CD4-positive, alpha-beta T cell treated with Interleukin-17A for 4 hours (primary cell): ENCODE results near the gene GDF2.

Experiments
- DNase-seq: peaks from one replicate; pipeline ENCODE4 v3.0.0-alpha.2; 2020; ENCODE audit warnings: mixed read lengths

Gene GDF2

DNA sequence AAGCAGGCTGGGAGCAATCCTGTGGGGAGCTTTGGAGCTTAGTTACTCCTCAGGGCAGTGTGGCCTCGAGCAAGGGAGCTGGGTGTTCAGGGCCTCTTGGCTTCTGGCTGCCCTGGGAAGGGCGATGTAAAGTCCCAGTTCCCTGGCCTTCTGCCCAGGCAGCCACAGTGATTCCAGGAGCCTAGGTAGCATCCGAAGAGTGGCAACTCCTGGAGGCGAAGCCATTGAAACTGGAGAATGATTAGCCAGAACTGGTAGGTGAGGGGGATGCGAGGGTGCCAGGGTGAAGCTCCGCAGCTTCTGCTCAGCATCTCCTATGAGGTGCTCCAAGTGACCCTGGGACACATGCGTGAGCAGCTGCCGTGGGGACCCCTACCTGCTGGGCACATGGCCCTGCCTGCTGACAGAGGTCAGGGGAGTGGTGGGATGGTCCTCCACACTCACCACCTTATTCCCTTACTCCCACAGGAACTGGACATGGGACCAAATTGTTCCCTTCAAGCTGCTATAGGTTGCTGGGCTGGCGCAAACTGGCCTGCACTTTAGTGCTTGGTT lies 7.8 kb upstream of the GDF2 start:
- no peak for DNase-seq

DNA sequence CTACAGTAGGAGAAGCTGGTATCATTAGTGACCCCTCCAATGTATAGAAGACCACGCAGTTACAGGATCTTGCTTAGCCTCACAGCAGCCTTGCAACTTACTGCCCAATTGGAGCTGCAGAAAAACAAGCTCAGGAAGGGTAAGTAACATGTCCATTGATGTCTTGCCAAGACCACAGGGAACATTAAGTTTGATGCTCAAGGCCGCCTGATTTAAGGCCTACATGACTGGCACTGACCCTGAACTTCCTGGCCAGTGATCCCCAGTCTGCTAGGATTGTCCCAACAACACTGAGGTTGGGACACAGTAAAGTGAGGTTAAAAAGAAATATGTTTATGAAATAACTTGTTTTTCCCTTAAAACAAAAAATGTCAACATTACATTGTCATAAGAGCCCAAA lies 6.8 kb upstream of the GDF2 start:
- DNase-seq, result no peak

DNA sequence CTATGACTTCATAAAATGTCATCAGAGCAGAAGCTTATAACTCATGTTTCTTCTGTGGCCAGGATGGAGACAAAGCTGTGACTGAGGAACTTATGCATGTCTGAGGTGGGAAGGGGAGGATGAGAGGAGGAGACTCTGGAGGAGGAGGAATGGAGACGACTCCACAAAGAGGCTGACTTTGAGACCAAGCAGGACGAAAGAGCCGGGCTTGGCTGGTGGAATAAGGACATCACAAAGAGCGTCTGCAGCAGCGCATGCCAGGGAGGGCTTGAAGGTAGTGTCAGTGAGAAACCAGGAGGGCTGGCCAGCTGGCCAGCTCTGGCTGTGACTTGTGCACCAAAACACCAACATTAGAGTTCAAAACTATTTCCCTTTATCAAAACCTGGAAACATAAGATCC lies 6.1 kb upstream of the GDF2 start:
- DNase-seq, result no peak

DNA sequence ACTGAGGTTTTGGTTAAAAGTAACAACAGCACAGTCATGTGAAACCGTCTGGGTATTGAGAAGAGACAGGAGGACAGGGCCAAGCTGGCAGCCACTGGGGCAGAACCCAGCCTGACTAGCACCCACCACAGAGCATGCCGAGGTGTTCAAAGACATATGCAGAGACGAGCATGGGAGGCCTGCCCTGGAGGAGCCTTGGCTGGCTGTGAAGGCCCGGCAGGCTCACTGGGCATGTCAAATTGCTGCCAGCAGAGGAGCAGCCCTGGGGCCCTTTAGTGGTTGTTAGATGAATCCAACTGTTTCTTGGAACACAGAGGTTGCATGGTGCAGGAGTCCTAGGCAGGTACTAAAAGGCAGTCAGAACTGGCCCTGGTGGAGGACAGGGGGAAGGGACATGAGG lies 5.0 kb upstream of the GDF2 start:
- no peak for DNase-seq

DNA sequence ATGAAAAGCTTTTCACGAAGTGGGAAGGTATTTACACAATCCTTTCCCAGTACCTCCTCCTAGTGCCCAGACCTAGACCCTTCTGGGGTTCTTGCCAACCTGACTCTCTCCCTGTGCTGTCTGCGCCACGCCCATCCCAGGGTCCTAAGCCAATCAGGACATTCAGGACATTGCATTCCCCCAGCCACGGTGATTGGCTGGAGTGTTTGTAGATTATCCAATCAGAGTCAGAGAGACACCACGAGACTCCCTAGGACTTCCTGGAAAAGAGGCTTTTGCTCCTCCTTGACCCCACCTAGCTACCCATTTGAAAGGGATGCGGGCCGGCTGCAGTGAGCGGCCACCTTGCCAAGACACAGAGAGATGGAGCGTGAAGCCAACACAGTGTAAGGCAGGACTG lies 3.5 kb upstream of the GDF2 start:
- DNase-seq, result no peak

DNA sequence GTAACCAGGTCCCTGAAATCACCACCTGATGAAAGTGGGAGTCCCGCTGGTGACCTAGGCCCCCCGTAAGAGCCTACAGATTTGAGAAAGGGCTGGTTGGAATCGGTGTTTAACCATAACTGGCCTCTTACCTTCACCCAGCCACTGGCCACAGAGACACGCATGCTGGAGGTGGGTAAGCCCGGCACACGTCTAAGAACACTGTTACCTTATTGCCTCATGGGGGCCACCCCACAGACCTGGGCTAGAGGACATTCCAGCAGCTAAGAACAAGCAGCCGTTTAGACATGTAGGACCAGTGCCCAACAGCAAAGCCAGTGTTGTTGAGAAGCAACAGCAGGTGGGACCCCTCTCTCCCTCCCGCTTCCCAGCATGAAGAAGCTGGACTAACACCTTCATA lies 2.5 kb upstream of the GDF2 start:
- DNase-seq, result no peak

DNA sequence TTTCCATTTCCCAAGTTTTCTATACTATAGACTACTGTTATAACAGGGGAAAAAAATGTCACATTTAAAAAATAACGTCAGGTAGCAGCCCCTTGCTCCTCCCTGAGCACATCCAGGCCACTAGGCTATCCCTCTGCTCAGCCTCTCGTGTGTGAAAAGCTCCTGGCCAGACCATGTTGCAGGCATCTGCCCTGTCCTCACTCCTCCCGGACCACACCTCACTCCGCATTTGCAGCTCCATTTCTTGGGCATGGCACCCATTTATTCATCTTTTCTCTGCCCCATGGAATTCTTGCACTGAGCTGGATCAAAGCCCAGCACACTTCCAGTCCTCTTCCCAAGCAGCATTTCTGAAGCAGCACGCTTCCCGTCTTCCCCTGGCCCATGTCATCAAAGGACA lies 1.4 kb upstream of the GDF2 start:
- DNase-seq, result no peak

DNA sequence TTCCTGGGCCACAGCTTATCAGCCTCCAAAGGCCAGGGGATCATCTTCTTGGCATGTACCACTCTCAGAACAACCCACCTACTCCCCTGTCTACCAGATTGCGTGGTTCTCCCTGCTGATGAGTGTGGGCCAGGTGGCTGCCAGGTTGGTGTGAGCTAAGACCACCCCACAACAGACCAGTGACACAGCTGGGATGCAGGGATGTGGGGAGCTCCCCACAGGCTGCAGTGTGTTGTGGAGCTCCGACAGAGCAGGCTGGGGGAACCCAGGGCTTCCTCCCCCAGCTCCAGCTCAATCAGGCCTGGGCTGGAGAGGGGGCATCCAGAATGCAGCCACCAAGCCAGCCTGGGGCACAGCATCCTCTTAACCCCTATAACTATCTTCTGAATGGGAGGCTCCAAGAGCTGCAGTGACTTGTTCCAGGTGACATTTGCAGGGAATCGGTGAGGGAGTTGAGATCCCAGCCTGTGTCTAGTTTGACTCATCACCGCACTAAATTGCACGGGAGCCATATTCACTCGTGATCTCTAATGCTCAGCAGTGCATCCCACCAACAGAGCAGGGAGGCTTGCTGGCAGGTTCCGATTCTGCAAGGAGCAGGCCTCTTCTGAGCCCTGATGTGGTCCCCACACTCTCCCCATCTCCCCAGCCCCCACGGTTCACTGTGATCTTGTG lies 596 bp upstream of the GDF2 start:
- DNase-seq, result no peak

DNA sequence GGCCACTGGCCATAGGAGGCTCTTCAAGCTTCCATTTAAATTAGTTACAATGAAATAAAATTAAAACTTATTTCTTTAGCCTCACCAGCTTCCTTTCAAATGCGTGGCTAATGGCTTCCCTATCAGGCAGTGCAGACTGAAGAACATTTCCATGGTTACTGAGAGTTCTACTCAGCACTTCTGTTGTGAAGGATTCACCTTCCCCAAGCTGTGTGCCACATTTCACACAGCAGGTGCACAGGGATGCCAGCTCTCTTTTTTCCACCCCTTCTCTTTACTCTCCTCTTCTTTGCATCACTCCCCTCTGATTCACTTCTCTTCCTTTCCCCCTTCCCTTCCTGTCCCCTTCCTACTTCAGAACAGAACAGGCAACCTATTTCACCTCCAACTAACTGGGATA lies 833 bp downstream of the GDF2 start:
- no peak for DNase-seq

DNA sequence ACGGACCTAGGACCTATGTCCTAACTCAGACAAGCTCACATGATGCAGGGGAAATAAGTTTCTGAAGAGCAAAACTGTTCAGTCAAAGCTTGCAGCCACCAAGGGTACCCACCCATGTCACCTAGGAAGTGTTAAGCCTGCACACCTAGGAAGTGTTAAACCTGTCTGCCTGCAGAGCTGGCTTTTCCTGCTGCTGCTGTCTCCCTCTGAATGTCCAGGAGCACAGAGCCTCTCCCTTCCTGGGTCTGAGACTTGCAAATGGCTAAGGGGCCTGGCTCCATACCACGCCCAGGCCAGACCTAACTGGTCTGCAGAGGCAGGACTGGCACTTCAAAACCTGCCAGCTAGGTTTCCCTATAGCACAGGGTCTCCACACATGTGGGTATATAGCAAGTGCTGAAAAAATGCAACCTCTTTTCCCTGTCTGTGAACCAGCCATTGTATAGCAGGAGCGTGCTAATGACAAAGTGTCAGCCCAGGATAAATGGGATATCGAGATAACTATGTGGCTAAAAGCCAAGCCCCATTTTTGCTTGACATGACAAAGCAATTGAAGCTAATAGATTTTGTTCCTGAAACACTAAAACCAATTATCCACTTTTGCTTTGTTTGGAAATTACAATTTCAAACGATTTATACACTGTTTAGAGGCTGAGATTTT lies 1.5 kb downstream of the GDF2 start:
- no peak for DNase-seq

DNA sequence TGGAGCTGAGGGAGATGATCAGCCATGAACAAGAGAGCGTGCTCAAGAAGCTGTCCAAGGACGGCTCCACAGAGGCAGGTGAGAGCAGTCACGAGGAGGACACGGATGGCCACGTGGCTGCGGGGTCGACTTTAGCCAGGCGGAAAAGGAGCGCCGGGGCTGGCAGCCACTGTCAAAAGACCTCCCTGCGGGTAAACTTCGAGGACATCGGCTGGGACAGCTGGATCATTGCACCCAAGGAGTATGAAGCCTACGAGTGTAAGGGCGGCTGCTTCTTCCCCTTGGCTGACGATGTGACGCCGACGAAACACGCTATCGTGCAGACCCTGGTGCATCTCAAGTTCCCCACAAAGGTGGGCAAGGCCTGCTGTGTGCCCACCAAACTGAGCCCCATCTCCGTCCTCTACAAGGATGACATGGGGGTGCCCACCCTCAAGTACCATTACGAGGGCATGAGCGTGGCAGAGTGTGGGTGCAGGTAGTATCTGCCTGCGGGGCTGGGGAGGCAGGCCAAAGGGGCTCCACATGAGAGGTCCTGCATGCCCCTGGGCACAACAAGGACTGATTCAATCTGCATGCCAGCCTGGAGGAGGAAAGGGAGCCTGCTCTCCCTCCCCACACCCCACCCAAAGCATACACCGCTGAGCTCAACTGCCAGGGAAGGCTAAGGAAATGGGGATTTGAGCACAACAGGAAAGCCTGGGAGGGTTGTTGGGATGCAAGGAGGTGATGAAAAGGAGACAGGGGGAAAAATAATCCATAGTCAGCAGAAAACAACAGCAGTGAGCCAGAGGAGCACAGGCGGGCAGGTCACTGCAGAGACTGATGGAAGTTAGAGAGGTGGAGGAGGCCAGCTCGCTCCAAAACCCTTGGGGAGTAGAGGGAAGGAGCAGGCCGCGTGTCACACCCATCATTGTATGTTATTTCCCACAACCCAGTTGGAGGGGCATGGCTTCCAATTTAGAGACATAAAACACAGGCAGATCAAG lies 3.3 kb downstream of the GDF2 start:
- no peak for DNase-seq

DNA sequence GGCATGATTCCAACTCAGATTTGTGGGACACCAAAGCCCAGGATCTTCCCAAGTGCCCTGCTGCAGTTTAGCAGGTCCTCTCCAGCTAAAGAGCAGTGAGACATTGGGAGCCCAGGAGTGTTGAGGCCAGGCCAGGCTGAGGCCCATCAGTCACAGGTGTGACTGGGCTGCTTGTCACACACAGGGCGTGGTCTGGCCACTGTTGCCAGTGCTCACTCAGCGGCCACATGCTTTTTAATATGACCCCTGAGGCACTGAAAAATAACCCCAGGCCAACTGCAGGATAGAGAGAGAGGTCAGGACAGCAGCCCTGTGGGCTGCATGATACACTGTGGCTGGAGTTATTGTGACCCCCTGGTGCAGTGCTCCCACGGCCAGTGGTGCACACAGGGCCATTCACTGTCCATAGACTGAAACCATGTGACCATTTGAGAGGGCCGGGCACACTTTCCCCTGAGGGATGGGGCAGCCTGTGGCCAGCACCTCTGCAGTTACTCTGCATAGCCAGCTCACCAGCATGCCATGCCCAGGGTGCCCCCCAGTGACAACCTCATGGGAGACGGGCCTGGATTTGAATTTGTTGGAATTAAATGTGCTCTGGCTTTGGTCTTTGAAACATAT lies 4.2 kb downstream of the GDF2 start:
- no peak for DNase-seq

DNA sequence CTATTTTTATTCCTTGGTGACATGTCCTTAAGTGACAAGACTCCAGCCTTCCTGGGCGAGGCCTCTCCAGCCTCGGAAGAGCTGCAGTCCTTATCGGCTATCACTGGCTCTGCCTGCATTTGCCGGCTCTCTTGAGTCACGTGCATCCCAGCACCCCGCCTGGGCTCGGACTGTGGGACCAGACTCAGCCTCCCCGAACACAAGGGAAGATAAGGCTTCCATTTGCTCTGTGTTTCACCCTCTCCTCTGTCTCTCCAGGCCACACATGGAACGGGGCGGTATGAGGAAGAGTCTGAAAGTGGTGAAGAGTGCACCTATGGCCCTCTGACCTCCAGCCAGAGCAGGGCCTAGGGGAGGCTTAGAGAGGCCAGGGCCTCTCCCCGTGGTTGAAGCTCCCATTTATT lies 4.7 kb downstream of the GDF2 start:
- DNase-seq, result no peak

DNA sequence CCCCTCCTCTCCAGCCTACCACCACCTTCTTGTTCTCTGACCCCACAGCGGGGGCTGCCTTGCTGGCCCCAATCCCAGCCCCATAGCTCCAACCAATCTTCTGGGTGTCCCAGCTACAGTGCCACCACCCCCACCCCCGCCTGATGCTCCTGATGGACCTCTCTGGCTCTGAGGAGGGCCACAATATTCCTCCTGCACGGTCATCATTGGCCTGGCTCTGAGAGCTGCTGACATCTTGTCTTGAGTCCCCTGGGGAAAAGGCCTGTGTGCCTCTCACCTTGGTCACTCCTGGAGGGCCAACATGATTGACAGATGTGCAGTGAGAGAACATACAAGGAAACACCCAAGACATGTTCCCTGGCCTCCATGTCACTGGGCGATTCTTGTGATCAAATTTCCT lies 7.6 kb downstream of the GDF2 start:
- no peak for DNase-seq

DNA sequence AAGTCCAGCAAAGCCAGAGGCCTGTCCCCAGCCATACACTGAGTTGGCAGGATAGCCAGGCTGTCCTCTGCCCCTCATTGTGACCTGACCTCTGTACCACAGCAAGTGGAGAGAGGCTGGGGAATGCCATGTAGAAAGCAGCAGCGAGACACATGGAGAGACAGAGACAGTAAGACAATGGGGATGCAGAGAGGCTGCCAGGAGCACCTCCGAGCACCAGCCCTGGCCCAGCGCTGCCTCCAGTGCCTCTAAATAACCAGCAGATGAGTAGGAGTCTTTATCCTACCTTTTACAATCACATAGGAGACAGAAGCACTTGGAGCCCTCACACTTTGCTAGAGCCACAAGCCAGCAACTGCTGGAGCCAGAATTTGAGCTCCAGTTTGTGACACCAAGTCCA lies 8.1 kb downstream of the GDF2 start:
- DNase-seq, result no peak

DNA sequence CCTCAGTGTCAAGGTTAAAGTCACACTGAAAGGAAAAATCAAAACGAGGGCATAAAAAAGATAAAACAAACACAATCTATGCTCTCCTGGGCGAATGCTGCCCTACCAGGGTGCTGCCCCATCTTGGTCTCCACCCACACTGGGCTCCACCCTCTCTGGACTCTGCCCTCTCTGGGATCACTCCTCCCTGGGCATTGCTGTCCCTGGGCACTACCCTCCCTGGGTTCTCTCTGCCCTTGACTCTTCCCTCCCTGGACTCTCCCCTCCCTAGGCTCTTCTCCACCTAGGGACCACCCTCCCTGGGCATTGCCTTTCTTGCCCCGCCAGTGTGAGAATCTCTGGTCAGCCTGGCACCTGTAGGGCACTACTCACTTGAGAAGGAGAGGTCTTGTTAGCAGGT lies 8.6 kb downstream of the GDF2 start:
- no peak for DNase-seq

DNA sequence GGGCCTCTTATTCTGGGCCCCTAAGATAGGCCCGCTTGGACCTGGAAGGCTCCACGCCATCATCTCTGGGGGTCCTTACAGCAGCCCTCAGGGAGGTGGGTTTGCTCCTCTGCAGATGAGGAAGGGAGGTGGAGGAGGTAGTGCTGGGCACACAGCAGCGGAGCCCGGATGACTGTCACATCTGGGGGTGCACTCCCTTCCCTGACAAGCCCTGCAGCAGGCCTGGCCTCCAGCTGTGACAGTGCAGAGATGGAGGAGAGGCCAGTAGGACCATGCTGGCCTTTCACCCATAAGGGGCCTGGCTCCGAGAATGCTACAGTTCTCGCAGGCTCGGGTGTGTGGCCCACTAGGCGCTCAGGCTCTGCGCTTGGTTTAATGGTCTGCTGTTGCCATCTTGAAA lies 9.2 kb downstream of the GDF2 start:
- DNase-seq, result no peak

DNA sequence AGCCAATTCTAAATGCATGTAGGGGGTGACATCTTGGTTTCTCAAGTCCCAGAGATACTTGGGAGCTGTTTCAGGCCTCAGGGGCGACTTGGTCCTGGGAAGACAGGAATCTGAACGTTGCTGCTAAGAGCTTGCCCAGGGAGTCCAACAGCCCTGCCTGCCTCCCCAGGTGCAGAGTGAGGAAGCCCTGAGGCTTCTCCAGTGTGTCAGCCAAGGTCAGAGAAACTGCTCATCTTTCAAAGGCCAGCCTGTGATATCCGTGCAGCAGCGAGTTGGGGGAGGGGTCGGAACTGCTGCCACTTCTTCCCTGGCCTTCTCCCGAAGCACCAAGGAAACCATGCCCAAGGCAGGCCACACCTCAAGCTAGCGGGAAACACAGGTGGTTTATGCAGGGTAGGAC lies 9.7 kb downstream of the GDF2 start:
- no peak for DNase-seq

DNA sequence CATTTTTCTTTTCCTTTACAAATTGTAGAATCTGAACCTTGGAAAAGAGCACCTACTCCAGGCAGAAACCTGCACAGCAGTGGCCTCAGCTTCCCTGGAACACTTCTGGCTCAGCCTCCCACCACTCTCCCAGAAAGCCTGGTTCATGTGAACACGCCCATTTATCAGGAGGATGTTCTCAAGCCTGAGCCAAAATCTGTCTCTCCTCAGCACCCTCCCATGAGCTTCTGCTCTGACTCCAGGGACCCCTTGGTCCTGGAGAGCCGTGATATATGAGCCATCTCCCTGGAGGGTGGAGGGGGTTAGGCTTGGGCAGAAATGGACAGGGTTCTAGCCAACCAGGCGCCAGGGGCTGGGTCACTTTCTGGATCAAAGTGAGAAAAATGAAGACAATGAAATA lies 10.1 kb downstream of the GDF2 start:
- no peak for DNase-seq

DNA sequence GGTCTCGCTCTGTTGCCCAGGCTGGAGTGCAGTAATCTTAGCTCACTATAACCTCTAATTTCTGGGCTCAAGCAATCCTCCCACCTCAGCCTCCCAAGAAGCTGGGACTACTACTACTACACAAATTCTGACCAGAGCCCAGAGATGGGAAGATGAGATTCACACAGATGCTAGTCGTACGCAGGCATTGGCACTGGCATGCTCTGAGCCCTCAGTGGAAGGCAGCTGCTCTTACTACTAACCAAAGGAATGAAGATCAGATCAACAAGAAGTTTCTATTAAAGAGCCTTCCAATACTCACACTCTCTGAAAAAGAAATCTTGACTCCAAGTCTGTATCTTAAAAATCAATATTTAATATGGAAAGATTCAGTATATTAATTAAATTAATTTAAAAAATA lies 10.7 kb downstream of the GDF2 start:
- no peak for DNase-seq

DNA sequence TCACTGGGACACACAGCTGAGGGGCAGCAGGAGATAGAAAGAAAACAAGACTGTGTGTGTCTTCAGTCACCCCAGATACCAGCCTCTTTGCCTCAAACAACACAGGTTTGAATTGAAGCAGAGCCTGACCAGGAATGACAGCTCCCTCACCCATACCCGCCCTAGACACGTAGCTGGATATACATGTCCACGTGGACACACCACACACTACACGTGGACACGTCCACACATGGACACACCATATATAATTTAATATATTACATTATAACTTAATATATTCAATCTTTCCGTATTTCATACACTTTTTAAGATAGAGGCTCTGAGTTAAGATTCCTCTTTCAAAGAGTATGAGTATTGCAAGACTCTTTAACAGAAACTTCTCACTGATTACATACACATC lies 11.3 kb downstream of the GDF2 start:
- DNase-seq, result no peak

DNA sequence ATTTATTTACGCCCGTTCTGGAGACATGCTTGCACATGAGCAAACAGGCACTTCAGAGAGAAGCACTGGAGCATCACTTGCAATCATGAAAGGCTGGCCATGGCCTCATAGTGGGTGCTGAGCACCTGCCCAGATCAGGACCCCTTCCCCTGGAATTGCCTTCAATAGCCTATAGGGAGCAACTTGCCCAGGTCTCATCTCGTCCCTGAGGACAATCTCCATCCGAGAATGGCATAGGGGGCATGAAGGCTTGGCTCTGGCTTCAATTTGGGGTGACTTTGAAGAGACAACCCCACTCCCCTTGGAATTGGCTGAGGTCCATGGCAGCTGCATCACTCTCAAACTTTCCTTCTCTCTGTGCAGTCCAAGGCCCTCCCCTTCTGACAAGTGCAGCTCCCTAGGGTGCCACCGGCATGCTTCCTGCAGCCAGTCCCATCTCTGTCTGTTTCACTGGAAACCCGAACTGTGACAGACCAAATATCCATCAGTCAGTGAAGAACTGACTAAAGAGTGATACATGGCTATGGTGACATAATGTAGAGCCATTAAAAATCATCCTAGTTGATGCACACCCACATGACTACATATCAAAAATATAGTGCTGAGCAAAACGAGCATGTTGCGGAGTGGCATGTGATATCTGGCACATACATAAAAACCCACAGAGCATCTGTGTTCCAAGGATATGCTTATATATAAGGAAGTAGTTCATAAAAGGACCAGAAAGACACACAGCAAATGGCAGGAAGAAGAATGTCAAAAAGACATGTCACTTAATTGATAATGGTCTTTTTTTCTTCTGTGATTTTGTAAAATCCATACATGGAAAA lies 12.4 kb downstream of the GDF2 start:
- no peak for DNase-seq
